GM21381 (cell line): Measurements from ENCODE around the gene PMS2.
"Not testable (repeated sequence)": the region's sequence is repeated elsewhere in the genome, so short reads cannot be mapped to it uniquely, and the experiment has no call there.

Experiments
- ATAC-seq: cut with Tn5 transposase; IDR thresholded peaks from one replicate; pipeline ENCODE4 v1.9.1; 2021; ENCODE audit warnings: mild to moderate bottlenecking, moderate library complexity; ENCODE audit not compliant: unreplicated experiment

Gene PMS2

DNA sequence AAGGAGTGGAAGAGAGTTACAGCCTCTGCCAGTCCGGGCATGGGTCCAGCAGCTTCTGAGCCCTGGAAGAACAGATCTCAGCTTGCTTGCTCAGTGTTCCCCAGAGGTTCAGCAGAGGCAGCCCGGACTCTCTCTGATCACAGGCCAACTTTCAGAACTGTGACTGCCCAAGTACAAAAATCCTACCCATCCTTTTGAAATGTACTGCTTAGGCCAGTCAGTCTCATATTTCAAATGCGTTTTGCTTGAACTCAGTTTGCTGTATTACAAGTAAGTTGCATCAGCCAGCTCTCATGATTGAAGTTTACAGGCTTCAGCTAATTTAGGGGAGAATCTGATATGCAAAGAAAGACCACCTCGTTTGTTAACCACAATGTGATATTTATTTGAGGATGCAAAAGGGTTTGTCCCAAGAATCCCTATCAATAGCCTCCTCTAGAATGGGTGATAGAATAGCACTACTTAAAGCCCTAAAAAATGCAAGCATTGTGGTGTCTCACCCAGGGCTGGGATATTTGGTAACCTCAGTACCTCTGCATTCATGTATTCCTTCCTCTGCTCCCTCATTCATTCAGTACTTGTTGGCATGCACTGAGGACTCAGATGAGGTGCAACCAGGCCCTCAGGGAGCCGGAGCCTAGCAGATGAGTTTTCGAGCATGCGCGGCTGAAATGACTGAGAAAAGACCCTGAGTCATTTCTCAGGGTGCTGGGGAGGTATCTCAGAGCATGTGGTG is 7.2 kb upstream of the PMS2 start:
- ATAC-seq: no peak

DNA sequence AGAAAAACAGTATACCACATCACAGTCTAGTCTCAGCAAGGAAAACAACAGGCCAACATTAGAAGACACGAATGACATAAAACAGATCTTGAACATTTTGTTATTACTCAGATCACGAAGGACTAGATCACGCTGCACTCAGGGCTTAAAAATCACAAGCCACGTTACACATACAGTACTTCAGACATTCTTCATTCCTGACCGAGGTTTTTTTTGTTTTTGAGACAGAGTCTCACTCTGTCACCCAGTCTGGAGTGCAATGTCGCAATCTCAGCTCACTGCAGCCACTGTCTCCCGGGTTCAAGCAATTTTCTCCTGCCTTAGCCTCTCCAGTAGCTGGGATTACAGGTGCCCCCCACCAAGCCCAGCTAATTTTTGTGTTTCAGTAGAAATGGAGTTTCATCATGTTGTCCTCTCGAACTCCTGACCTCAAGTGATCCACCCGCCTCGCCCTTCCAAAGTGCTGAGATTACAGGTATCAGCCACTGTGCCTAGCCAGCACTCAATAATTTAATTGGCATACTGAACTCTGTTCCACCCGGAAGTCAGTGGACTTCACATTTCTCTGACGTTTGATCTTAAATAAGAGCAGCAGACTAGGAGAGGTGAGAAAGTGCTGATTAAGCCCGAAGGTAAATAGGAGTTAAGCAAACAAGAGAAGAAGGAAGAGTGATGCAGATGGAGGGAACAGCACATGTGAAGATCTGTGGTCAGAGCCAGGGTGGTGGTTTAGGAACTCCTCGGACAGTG is 3.7 kb upstream of the PMS2 start:
- no peak for ATAC-seq

DNA sequence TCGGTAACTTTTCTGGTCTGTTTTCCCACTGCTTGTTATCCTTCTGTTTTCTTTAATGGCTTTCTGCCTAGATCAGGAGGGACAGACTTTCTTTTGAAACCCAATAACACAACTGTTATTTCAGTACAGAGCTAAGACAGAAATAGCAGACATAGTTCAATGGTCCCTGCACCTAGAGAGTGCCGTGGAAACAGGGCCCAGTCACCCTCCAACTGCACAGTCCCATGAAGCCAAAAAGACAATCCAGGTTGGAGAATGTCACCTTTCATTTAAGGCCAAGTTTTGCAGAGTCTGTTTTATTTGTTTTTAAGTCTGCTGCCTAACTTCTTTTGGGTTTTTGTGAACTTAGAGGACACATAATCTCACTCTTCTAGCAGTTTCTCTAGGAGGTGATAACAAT is 2.7 kb upstream of the PMS2 start:
- no peak for ATAC-seq

DNA sequence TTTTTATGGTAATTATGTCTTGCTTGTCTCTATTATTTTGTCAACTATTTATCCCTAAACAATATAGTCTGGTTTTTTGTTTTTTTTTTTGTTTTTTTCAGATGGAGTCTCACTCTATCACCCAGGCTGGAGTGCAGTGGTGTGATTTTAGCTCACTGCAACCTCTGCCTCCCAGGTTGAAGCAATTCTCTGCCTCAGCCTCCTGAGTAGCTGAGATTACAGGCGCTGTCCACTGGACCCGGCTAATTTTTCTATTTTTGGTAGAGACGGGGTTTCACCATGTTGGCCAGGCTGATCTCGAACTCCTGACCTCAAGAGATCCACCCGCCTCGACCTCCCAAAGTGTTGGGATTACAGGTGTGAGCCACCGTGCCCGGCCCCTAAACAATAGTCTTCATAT is 1.5 kb upstream of the PMS2 start:
- ATAC-seq: not testable (repeated sequence)

DNA sequence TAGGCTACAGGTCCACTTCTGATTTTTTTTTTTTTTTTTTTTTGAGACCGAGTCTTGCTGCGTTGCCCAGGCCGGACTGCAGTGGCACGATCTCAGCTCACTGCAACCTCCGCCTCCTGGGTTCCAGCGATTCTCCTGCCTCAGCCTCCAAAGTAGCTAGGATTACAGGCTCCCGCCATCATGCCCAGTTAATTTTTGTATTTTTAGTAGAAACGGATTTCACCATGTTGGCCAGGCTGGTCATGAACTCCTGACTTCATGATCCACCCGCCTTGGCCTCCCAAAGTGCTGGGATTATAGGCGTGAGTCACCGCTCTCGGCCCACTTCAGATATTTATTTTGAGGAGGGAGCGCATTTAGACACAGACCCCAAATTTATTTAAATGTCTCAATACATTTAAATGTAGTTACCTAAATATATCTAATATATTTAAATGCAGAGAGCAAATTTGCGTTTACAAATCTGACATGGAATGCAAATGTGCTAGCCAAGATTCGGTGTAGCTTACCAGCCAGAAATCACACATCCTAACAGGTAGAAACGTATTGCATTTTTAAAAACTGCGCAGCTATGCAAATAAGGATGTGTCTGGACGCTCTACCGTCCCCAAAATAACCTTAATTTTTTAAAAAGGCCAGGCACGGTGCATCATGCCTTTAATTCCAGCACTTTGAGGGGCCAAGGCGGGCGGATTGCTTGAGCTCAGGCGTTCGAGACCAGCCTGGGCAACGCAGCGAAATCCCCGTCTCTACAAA is 836 bp downstream of the PMS2 start:
- ATAC-seq: not testable (repeated sequence)

DNA sequence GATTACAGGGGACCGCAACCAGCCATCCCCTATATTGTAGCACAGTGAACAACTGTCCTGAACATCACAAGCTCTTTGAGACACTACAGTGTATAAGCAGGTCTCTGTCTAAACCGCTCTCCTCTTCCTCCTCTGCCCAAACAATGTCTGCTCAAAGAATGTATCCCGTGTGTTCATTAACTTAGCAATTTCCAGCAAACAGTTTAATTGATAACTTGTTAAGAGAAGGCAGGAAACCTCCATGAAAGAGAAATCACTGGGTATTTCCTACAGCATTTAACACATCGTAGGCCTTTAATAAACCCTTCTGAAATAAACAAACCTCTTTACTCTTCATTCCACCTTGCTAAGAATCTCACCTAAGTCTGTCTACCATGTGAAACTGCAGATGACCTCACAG is 1.5 kb downstream of the PMS2 start:
- no peak for ATAC-seq

DNA sequence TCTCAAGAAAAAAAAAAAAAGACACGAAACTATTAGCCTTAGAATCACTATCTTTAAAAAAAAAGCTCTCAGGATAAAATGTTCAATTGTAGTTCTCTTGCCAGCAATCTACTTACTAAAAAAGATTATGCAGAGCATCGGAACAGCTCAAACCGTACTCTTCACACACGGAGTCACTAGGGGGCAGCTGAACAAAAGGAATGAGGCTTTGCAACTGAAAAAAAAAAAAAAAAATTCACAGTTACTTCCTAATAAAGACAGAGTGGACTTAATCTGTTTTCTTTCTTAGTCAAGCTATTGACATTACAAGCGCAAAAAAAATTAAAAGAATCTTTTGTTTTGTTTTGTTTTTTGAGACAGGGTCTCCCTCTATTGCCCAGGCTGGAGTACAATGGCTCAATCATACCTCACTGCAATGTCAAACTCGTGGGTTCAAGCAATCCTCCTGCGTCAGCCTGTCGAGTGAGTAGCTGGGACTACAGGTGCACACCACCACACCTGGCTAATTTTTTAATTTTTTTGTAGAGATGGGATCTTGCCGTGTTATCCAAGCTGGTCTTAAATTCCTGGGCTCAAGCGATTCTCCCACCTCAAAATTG is 11.5 kb downstream of the PMS2 start:
- no peak for ATAC-seq

DNA sequence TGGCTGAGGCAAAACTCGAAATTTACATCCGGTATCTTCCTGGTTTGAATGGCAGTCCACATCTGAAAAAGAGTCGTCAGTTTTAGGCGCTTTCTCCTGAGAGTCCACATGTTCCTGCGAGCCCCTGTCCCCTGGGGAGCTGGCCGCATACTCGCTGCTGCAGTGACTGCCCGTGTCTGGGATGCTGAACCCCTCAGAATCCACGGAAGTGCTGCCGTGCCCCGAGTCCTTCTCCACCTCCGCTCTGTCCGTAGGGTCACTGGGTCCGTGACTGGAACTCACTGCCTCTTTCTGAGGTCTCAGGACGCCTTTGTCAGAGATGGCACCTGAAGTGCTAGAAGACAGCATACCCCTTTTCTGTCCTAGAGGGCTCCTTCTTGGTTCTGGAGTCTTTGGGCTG is 21.8 kb downstream of the PMS2 start:
- not testable (repeated sequence) for ATAC-seq

DNA sequence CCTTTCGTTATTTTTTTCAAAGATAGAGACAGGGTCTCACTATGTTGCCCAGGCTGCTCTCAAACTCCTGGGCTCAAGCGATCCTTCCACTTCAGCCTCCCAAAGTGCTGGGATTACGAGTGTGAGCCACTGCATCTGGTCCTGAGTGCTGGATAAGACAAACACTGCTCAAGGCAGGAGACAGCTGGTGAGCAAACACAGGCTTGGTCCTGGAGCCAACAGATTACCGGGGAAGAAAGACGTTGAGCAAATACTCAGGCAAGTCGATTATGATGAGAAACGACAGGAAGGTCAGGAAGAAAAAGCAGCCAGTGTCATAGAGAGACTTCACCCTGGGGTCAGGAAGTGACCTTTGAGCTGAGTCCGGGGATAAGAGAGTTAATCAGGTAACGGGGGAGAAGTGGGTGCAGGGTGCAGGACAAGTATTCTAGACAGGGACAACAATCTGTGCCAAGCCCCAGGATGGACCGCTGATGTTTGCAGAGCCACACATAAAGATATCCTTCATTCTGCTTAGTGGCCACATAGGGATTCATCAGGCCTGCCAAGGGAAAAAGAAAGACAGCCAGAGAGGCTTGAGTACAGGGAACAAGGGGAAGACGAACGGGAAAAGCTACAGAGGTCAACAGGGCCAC is 29.1 kb downstream of the PMS2 start:
- ATAC-seq: not testable (repeated sequence)

DNA sequence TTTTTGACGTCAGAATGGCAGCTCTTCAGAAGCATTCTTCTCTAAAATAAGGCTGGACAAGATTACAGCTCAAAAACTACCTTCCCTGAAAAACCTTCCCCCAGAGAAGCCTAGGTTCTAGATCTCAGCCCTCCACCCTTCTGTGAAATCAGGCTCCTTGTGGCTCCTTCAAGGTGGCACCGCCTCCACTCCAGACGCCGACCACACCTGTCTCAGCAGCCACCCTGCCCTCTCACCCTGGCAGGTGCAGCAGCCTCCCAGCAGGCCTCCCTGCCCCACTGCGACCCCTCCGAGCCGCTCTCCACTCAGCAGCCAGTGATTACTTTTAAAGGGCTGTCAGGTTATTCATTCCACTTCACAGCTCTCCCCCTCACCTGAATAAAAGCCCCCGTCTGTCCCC is 35.3 kb downstream of the PMS2 start:
- not testable (repeated sequence) for ATAC-seq

DNA sequence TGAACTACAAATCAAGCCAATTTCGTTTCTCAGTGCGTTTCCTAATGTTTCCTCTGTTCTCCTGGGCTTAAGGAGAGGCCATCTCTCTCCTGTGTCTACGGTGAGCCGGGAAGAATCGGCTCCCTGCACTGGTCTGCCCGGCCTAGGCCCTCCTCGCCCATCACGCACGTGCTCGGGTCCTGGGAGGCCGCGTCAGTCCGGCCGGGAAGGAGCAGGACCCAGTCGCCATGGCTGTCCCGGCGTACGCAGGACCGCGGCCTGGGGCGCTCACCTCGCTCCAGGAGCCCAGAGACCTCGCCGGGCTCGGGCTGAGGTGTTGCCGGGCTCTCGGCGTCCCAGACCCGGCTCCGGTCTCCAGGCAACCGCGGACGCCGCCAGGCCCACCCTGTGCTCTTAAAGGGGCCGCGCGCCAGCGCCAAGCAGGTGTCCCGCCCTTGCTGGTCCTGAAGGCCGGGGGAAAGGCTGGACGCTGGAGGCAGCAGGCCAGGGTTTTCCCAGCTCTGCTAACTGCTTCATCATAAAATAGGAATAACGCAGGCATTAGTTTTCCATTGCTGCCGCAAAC is 38.4 kb downstream of the PMS2 start, which contains the start of gene RSPH10B:
Gene RSPH10B (minus strand): TSS at position 343 of the 565 bp plus-strand sequence. CDS start 3,573 bp downstream, outside the sequence.
- ATAC-seq: not testable (repeated sequence)

DNA sequence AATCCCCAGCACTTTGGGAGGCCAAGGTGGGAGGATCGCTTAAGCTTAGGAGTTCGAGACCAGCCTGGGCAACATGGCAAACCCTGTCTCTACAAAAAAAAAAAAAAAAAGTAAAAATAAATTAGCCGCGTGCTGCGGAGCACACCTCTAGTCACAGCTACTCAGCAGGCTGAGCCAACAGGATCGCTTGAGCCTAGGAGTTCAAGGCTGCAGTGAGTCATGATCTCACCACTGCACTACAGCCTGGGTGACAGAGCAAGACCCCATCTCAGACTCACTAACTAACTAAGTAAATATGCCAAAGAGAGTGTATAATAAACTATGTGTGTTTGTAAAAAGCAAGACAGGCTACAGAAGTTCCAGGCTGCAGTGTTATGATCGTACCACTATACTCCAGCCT is 45.0 kb downstream of the PMS2 start:
- not testable (repeated sequence) for ATAC-seq

DNA sequence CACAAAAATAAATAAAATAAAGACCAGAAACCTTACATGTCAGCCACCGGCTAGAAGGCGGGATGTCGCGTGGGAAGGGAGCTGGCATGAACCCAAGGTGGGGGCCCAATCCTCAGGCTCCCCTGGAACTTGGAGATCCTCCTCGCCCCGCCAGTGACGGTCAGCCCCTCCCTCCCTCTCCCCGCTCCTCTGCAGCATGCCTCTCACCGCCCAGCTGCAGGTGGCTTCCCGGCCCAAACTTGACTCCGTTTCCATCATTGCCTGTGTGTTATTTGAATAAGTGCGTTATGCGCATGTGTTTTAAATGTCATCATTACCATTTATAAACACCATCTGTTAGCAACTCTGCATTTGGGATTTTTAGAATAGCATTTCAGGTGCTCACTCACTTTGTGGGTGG is 45.6 kb downstream of the PMS2 start:
- ATAC-seq: not testable (repeated sequence)

DNA sequence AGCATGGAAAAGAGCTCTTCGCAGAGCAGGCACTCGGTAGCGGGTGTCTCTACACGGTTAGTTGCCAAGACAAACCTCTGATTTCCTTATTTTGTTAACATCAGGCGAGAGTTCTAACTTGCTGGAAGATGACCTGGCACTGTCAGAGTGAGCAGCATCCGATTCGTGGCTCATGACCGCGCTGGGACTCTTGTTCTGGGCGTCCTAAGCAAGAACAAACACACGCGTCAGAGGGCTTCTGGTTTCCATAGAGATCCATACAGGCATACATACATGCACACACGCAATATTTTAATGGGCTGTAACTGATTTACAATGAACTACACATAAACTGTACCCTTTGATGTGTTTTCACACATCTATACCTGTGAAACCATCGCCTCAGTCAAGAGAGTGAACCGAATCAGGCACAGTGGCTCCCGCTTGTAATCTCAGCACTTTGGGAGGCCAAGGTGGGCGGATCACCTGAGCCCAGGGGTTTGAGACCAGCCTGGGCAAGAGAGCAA is 73.9 kb downstream of the PMS2 start:
- ATAC-seq: not testable (repeated sequence)

DNA sequence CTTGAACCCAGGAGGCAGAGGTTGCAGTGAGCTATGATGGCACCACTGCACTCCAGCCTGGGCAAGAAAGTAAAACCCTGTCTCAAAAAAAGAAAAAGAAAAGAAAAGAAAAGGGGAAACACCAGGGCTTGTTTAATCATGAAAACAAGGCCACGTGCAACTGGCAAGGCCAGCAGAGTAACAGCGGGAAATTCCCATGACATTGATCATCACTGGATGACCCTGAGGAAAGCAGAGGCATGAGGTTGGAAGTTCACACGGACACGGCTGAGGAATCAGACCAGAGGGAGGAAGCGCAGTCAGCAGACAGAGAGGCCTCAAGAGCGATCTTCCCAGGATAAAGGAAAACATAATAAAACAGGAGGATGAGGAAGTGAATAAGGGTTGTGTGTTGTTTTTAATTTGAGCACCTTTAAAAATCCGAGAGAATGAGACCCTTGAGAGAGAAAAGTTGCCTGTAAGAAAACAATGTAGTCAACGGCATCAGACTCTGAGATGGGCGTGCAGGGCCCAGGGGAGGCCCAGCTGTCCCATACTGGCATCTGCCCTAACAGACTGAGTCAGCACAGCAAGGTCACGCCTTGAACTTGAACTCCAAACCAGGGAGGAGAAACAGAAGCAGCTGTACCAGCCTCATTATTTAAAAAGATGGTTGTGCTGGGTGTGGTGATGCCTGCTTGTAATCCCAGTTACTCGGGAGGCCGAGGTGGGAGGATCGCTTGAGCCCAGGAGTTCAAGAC is 76.8 kb downstream of the PMS2 start:
- ATAC-seq: not testable (repeated sequence)

DNA sequence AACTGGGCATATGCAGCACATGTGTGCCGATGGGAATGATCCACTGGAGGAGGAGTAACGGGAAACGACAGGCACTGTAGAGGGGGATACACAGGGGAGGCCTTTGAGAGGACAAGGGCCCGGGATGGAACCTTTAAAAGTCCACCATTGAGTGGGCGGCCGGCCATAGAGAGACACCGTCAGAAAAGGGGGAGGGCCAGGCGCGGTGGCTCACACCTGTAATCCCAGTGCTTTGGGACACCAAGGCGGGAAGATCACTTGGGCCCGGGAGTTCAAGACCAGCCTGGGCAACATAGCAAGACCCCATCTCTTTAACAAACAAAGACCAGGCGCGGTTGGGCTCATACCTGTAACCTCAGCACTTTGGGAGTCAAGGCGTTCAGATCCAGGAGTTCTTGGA is 77.6 kb downstream of the PMS2 start:
- not testable (repeated sequence) for ATAC-seq

DNA sequence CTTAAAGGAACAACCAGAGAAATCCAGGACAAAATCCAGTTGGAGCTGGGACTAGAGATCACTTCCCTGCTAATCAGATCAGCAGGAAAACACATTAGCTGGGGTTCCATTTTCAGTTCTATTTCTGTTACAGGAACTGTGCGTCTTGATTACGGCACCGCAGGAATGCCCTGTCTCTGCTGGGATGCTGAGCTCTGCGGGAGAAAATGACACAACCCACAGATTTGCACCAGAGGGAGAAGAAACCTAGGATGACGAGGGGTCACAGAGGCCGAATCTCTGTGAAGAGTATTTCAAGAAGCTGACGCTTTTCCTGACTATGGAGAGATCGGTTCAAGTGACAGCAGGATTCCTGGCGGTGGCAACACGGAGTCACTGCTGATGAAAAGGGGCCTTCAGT is 78.6 kb downstream of the PMS2 start:
- not testable (repeated sequence) for ATAC-seq

DNA sequence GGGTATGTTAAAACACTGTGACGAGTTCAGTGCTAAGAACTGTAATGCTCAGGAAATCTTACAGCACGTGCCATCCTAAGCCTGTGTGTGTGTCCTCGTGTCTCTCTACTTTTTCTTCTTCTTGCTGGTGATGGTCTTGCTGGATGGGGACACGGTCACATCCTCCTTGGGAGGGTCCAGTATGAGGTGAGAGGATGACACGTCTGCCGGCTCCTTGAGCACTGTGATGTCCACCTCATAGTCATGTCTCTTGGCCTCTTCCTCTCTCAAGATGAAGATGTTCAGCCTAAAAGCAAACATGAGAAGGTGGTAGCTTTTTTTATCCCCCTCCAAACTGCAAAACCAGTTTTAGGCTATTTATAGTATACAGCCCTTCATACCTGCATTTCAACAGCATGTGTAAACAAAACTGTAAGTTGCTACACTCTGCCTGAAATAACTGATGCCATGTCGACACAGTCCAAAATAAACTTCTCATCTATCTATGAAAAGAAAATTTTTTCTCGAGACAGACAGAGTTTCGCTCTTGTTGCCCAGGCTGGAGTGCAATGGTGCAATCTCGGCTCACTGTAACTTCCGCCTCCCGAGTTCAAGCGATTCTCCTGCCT is 82.5 kb downstream of the PMS2 start:
- ATAC-seq: not testable (repeated sequence)

DNA sequence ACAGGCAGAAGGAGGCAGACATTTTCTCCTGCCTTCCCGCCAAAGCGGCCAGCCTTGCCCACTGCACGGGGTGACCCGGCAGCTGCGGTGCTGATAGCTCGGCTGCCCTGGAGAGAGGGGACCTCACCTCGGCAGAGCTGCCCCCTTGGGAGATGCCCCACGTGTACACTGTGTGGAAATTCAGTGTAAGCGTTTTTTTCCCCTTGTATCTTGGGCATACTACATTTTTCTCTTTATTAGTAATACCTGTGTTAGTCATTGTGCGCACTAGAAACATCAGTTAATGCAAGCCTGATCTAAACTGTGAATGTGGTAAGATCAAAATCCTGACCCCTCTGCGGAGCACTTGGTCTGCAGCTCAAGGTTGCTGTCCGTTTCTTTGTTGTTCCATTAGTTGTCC is 84.2 kb downstream of the PMS2 start:
- not testable (repeated sequence) for ATAC-seq
